HG03175 (cell line): ENCODE data around the gene LINS1.
A peak's percentile ranks its signal among the peaks of the same experiment; 100 is the strongest.

Experiments
- ATAC-seq: cut with Tn5 transposase; IDR thresholded peaks from one replicate; pipeline ENCODE4 v1.9.1; 2021; ENCODE audit warnings: mild to moderate bottlenecking, moderate library complexity; ENCODE audit not compliant: unreplicated experiment

LINS1 gene, protein sequence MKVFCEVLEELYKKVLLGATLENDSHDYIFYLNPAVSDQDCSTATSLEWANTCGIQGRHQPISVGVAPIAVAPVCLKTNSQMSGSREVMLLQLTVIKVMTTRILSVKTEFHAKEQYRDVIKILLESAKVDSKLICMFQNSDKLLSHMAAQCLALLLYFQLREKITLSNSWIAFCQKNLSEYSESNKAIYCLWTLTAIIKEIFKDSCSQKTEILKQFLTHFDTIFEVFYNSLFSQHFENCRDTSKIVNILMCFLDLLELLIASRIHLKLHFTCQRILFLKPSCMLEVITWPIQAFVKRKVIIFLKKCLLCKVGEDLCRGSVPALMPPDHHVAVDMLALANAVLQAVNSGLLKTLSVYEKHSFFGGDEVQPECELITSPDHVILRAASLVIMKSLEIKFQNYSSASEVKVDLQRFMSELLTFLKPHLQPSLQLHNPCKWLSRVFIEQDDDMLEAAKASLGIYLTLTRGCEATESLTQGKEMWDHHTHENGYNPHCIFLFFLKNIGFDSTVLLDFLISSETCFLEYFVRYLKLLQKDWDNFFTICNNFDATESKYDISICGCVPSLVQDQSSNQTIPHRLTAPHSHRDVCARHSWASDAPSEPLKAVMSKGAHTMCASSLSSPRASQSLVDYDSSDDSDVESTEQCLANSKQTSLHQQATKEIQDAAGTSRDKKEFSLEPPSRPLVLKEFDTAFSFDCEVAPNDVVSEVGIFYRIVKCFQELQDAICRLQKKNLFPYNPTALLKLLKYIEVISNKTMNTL

DNA sequence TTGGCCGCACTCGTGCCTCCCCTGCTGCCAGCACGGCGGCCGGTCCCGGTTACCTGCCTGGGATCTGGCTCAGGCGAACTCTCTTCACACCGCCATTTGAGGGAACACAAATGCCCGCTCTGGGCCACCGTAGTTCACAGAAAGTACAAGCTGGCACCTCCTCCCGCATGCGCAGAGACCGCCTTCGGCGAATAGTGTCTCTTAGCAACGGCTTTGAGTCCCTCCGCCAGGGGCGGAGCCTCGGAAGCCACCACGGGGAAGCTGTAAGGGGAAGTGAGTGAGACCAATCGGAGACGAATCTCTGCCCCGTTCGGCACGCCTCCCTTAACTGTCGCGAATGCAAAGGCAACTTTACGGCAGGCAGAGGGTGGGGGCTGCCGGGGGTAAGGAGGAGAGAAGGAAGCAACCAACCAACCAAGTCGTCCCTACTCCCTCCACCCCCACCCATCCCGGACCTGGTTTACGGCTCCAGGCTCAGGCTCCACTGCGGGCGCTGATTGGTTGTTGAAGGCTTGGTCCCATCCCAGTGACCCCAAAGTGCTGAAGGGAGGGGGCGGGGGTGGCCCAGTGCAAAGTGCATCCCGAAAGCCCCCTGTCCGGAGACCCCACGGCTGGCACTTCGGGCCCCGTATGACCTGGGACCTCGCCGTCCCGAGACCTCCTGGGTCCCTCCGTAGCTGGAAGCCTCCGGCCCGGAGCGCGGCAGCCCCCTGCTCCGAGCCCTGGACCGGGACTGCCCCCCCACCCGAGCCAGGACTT, at the start of gene LINS1, which contains the start of gene ASB7:
Gene LINS1, minus strand, starts transcription at position 121 of the 759 bp plus-strand sequence. CDS start 21,342 bp downstream, outside the sequence.
Gene ASB7, plus strand, starts transcription at position 526 of the 759 bp plus-strand sequence. CDS start 9,628 bp downstream, outside the sequence.
- ATAC-seq, result peak; percentile 92

GRCh38 chr15:100651253-100651652, 49.3 kb upstream of the LINS1 start:
- no peak for ATAC-seq

GRCh38 chr15:100650685-100651084, 48.7 kb upstream of the LINS1 start:
- no peak for ATAC-seq

DNA sequence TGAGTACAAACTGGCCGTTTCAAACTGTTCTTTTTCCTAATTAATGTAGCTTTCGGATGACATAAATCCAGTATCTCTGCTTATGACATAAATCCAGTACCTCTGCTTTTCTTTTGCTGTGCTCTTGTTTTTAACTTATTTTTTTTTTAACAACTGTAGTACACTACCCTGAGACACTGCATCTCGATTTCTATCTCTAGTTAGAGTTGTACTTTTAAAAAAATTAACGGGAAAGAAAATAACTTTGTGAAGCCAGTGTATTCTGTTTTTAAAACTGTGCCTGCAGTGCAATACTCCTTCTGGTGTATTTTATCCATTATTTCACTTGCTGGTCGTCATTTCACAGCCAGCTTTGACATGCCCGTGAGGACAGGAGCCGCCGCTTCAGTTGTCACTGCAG, 47.0 kb upstream of the LINS1 start:
- ATAC-seq, result no peak

DNA sequence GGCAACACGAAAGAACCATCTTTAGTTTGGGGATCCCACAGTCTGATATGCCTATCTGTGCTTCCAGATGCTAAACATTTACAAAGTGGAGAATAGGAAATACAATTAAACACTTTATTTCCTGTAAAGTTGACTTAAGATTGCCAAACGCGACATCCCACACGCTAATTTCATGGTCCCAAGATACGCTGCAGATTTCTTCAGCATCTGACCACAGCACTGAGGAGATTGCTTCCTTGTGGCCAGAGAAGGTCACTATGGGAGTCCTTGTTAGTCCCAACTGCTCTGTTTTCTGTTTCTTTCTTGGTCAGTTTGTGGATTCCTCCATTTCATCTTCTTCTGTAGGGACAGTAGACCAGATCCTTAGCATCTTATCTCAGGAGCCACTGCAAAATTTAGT, 43.7 kb upstream of the LINS1 start:
- no peak for ATAC-seq

DNA sequence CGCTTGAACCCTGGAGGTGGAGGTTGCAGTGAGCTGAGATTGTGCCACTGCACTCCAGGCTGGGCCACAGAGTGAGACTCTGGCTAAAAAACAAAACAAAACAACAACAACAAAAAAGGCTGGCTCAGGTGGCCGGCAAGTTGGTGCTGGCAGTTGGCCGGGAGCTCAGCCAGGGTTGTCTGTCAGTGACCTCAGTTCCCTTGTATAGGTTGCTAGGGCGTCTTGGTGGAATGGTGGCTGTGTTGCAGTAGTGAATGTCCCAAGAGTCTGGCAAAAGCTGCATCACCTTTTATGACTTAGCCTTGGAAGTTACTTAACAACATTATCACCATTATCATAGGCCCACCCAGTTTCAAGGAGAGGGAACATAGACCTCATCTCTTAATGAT, 41.0 kb upstream of the LINS1 start:
- ATAC-seq, result no peak

- no peak for ATAC-seq
Observed at GRCh38 chr15:100642213-100642949, 40.4 kb upstream of the LINS1 start.

GRCh38 chr15:100638177-100638730, 36.3 kb upstream of the LINS1 start:
- no peak for ATAC-seq

GRCh38 chr15:100635406-100636071, 33.6 kb upstream of the LINS1 start:
- ATAC-seq, result no peak

GRCh38 chr15:100633763-100634075, 31.7 kb upstream of the LINS1 start:
- ATAC-seq, result no peak

GRCh38 chr15:100631831-100632230, 29.8 kb upstream of the LINS1 start:
- no peak for ATAC-seq

GRCh38 chr15:100628746-100629145, 26.8 kb upstream of the LINS1 start:
- ATAC-seq, result no peak

DNA sequence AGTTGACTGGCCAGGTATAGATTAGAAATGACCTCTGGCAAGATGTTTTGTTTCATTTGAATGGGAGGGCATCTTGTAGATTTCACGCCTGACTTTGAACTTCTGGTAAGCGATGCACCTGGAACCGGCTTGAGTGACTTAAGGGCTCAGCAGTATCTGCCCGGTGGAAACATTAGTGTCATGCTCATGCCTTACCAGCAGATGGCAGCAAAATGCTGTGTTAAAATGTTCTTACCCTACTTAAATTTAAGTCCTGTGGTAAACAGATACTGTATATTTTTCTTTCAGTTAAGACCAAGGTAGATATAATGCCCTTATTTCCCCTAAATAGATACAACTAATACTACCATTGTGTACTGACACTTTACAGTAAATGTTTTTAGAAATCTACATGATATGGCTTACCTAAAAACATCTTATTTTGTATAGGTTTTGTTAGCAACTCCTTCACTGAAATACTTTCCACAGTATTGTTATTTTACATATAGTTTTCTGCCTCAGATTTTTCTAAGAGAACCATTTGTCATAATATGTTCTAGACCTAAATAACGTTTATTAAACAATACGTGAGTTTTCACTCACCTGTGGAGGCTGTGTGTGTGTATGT, 25.9 kb upstream of the LINS1 start:
- peak; percentile 88 for ATAC-seq

DNA sequence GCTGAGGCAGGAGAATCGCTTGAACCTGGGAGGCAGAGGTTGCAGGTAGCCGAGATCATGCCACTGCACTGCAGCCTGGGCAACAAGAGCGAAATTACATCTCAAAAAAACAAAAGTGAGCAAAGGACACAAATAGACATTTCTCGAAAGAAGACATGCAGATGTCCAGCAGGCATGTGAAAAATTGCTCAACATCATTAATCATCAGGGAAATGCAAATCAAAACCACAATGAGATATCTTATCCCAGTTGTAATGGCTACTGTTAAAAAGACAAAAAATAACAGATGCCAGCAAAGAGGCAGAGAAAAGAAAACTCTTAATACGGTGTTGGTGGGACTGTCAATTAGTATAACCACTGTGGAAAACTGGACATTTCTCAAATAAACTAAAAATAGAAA, 21.3 kb upstream of the LINS1 start:
- no peak for ATAC-seq

DNA sequence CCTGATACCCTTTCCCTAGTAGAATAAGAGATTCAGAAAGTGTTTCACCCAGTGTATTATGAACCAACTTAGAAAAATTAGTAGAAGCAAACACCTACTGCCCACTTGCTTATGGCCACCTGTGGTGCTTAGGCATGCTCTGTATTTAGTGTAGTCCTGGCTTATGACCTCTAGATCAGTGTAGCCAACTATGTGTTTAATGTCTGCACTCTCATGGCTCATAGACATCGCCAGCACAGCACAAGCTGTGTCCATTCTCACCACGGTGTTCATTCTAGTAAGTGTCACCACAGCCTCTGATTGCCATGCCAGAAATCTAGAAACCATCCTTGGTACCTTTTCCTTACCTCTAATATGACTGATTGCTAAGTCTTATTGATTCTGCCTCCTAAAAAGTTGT, 14.7 kb upstream of the LINS1 start:
- ATAC-seq, result no peak

- ATAC-seq, result no peak
Observed at GRCh38 chr15:100615801-100616200, 13.8 kb upstream of the LINS1 start.

GRCh38 chr15:100614918-100615317, 12.9 kb upstream of the LINS1 start:
- ATAC-seq, result no peak

DNA sequence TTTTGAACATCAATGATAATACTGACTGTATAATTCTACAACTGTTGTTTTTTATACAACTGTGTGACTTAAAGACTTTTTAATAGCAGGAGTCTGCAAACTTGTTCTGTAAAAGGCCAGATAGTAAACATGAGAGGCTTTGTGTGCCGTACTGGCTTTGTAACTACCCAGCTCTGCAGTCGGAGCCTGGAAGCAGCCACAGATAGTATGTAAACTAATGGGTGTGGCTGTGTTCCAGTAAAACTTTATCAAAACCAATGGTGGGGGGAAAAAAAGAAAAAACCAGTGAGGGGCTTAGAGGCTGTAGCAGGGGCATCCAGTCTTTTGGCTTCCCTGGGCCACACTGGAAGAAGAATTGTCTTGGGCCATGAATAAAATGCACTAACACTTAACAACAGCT, 12.4 kb upstream of the LINS1 start:
- ATAC-seq, result no peak

DNA sequence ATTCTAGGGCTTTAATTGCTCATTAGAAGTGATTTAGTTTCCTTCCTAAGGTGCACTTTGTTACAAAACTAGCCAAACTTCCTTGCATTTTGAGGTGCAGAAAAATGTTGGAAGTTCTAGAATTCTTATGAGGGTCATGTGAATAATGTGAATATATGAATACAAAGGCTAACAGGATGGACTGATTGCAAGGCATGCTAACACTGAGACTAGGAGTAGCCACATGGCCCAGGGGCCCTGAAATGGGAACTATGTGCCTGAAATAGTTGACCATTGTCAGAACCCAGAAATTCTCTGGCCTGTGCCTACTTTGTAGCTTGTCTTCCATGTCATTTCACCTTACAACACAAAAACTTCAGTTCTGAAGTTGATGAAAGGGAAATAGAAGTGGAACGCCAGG, 11.2 kb upstream of the LINS1 start:
- no peak for ATAC-seq

GRCh38 chr15:100612539-100612938, 10.6 kb upstream of the LINS1 start:
- no peak for ATAC-seq
